ENCODE results near the gene TRPM2.
"Not testable (repeated sequence)": the region's sequence is repeated elsewhere in the genome, so short reads cannot be mapped to it uniquely, and the experiment has no call there.

The TRPM2 gene

GRCh38 chr21:44399955-44400790, 46.8 kb downstream of the TRPM2 start:
- no peak for DNase-seq

GRCh38 chr21:44400791-44401385, 47.5 kb downstream of the TRPM2 start:
- DNase-seq: no peak

- no peak for DNase-seq
Observed at GRCh38 chr21:44401386-44402160, 48.2 kb downstream of the TRPM2 start.

DNA sequence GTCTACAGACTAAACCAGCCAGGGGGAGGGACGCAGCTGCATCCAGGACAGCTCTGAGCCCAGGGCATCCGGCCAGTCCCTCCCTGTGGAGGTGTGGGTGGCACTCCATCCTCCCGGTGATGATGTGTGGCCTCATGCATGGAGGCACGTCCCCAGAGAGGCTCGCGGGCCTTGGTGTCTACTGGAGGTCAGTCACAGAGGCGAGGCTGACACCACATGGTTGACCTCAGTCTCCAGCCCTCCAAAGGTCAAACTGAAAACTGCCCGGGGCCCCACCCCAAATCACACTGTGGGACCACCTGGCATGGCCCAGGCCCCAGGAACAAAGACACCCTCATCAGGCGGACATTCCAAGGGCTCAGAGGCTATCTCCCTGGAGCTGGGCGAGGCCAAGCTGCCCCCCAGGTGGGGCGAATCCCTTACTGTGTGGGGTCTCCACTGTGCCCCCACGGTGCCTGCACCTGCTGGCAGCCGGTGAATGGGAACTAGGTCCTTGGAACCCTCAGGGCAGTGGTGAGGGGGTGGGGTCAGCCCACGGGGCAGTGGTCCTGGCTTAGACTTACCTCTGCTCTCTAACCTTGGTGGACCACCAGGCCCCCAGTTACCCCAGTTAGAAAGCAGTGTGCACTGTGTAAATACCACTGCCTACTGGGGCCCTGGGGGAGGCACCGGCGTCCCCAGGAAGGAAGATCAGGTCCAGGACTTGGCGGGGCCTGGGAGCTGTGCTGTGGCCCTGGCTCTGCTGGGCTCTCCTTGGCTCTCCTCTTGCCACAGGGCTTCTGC, 49.1 kb downstream of the TRPM2 start:
- DNase-seq: no peak

DNA sequence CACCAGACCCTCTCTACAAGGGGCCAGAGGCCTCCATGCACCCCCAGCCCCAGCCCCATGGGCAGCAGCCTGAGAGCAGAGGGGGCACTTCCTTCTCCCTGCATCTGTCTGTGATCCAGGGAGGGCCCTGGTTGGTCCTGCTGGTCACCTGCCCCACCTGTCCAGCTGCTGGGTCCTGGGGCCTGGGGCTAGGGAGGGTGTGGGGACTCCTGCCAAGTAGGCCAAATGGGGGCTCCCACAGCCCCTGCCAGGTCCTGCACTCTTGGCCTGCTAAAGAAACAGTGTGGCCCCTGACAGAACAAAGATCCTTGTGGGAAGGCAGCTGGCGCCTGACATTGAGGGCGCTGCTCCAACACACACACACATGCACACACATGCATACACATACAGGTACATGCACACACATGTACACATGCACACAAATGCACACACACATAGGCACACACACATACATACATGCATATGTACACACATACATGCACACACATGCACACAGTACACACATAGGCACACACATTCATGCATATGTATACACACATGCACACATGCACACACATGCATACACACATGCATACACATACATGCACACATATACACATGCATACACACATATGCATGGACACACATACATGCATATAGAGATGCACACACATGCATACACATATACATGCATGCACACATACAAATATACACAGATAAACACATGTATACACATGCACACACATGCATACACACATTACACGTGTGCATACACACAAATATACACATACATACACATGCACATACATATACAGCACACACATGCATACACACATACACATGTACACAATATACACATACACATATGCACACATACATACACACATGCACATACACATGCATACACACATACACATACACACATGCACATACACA, 49.9 kb downstream of the TRPM2 start:
- DNase-seq: no peak

GRCh38 chr21:44404482-44404881, 51.1 kb downstream of the TRPM2 start:
- not testable (repeated sequence) for DNase-seq

DNA sequence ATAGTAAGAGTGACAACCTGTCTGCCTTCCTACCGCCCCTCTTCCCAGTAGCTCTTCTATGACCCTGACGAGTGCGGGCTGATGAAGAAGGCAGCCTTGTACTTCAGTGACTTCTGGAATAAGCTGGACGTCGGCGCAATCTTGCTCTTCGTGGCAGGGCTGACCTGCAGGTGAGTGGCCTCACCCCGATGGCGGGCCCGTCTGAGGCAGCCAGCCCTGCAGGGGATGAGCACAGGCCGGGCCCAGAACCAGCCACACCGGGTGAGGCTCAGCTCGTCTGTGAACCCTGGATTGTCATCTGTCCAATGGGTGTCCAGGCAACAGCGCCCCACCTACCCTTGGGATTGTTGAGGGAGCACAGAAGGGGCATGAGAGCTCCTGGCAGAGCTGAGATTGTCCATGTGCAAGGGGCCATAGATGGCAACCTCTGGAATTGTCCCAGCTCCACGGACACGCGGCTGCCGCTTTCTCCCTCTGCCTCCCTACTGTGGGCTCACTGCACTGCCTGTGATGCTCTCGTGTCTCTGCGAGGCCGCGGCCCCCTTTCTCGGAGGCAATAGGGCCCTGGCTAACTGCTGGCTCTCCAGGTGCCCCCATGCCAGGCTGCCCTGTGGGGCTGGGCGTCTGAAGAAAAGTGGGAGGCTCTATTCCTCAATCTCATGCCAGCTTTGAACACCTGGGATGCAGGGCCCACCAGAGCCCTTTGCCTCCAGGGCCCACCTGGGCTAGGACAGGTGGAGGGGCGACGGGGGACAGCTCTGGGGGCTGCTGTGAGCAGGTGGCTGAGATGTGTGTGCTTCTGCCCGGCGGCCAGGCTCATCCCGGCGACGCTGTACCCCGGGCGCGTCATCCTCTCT, 51.9 kb downstream of the TRPM2 start:
- no peak for DNase-seq

GRCh38 chr21:44405948-44406872, 52.8 kb downstream of the TRPM2 start:
- DNase-seq: no peak

GRCh38 chr21:44406953-44407352, 53.5 kb downstream of the TRPM2 start:
- no peak for DNase-seq

- no peak for DNase-seq
Observed at GRCh38 chr21:44407493-44407892, 54.1 kb downstream of the TRPM2 start.

GRCh38 chr21:44408226-44408625, 54.8 kb downstream of the TRPM2 start:
- DNase-seq: no peak

GRCh38 chr21:44413566-44414290, 60.3 kb downstream of the TRPM2 start:
- DNase-seq: no peak

DNA sequence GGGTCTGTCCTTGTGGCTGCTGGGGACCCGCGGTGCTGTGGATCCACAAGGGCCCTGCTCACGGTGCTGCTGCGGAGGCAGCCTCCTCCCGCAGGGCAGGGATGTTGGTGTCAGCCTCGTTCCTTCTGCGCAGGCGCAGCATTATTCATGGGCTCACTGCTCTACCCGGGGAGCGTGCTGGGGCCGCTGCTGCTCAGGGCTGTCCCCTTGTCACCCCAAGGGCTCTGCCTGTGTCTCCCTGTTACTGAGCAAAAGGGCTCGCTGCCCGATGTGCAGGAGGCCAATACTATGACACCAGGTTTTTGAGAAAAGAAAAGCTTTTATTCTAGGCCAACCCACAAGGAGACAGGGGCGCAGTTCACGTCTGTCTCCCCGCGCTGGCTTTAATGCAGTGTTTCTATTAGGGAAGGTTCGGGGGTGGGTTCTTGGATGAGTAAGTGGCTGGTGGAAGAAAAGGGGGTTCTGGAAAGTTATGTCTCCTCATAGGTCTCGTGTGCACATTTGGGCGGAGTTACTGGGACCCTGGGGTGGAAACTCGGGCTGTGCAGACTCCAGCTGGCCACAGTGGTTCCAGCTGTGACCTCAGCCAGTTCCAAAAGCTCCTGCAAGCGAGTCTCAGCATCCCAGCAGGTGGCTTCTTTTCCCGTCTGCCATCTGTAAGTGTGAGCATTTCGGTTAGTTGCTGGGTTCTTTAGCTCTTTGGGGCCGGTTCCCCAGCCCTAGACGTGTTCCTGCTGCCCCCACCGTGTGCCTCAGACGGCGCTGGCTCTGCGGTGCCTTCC, 61.1 kb downstream of the TRPM2 start:
- no peak for DNase-seq

GRCh38 chr21:44415073-44416025, 61.9 kb downstream of the TRPM2 start:
- DNase-seq: no peak

GRCh38 chr21:44416193-44416592, 62.8 kb downstream of the TRPM2 start:
- DNase-seq: no peak

GRCh38 chr21:44417621-44418107, 64.2 kb downstream of the TRPM2 start:
- not testable (repeated sequence) for DNase-seq

All from NCI-H2171 treated with DMSO at 0.1 percent for 48 hours (cell line).